Endothelial cell of umbilical vein (primary cell): ENCODE data around the gene IMPACT. TPM values are rescaled to one million over a fixed set of nuclear protein-coding genes. Genes with fewer than 3 reads are reported as not detected.

ENCODE experiments used
- BruUV-seq: library from RNA; stranded (reverse); fragments of 400-500 nt; replicated peaks from 2 replicates; lab custom pipeline; 2021; lab: Mats Ljungman, UMichigan
- CTCF ChIA-PET: fragments of 300-600, 350-600 bp; sonication (Branson Sonifier 250); formaldehyde crosslinking; loops from one replicate; lab custom pipeline; 2021; ENCODE audit warnings: antibody characterized with exemption, inconsistent platforms; lab: Charles Lee
- POLR2A ChIA-PET: fragments of 300-600, 350-600 bp; sonication (Branson Sonifier 250); formaldehyde crosslinking; loops from one replicate; lab custom pipeline; 2021; ENCODE audit warnings: antibody characterized with exemption, inconsistent platforms; lab: Charles Lee
- DNase-seq: peaks from one replicate; pipeline ENCODE4 v3.0.0-alpha.2; 2011; ENCODE audit warnings: low read depth, low spot score
- FAIRE-seq: peaks from 2 replicates; lab custom pipeline; 2011; peaks lifted over from hg19 to GRCh38; lab: Jason Lieb, UNC
- H2AFZ ChIP-seq: 2 replicates; pipeline ENCODE4 v1.6.0; 2012; ENCODE audit warnings: low read depth, low read length, control low read depth, inconsistent platforms
- H3K27ac ChIP-seq: 2 replicates; pipeline ENCODE4 v1.5.1; 2011; ENCODE audit warnings: low read depth, mild to moderate bottlenecking, control low read depth, low read length, moderate library complexity; ENCODE audit not compliant: insufficient read depth
- H3K27me3 ChIP-seq, 2 experiments: 2 replicates each; pipeline versions ENCODE4 v1.6.0 to v1.6.1; 2011; ENCODE audit warnings: low read length in 2 of 2, mixed read lengths in 1 of 2; ENCODE audit not compliant: control insufficient read depth in 2 of 2, insufficient read depth in 2 of 2
- H3K36me3 ChIP-seq, 2 experiments: 2 replicates in 1 of 2; 3 replicates in 1 of 2; pipeline ENCODE4 v1.5.1; 2011; ENCODE audit warnings: low read length in 2 of 2, mild to moderate bottlenecking in 1 of 2, moderate library complexity in 1 of 2; ENCODE audit not compliant: control insufficient read depth in 2 of 2, insufficient read depth in 2 of 2; ENCODE audit errors: extremely low read depth in 1 of 2
- H3K4me1 ChIP-seq: 3 replicates; pipeline ENCODE4 v1.5.1; 2011; ENCODE audit warnings: mild to moderate bottlenecking, low read length; ENCODE audit not compliant: control insufficient read depth, insufficient read depth; ENCODE audit errors: extremely low read depth
- H3K4me2 ChIP-seq: 2 replicates; pipeline ENCODE4 v1.6.1; 2011; ENCODE audit warnings: low read length, control low read depth, mixed read lengths; ENCODE audit not compliant: insufficient read depth
- H3K4me3 ChIP-seq, 3 experiments: fragments of 200-600 bp in 1 of 3; sonication (generic), shearing (Covaris generic) in 1 of 3; replicated peaks in 1 of 3; 2 replicates each; pipeline ENCODE4 v1.5.1; 2011 to 2016; ENCODE audit warnings: control low read depth in 3 of 3, low read length in 3 of 3, mild to moderate bottlenecking in 2 of 3, inconsistent platforms in 1 of 3, low read depth in 1 of 3, moderate library complexity in 1 of 3; ENCODE audit not compliant: insufficient read depth in 1 of 3
- H3K79me2 ChIP-seq: 2 replicates; pipeline ENCODE4 v1.6.0; 2012; ENCODE audit warnings: low read length, inconsistent platforms; ENCODE audit not compliant: control insufficient read depth, insufficient read depth
- H3K9ac ChIP-seq: replicated peaks from 2 replicates; pipeline ENCODE3; 2011; ENCODE audit warnings: low read length, control low read depth; ENCODE audit not compliant: insufficient read depth; ENCODE audit errors: extremely low read depth
- H3K9me1 ChIP-seq: replicated peaks from 3 replicates; pipeline ENCODE4 v1.6.0; 2011; ENCODE audit warnings: mild to moderate bottlenecking, low read length; ENCODE audit not compliant: control insufficient read depth, insufficient read depth; ENCODE audit errors: extremely low read depth
- H3K9me3 ChIP-seq: replicated peaks from 2 replicates; pipeline ENCODE4 v1.5.1; 2012; ENCODE audit warnings: low read length, inconsistent platforms; ENCODE audit not compliant: control insufficient read depth, insufficient read depth
- H4K20me1 ChIP-seq: replicated peaks from 2 replicates; pipeline ENCODE3; 2011; ENCODE audit warnings: mild to moderate bottlenecking, low read length; ENCODE audit not compliant: control insufficient read depth, insufficient read depth; ENCODE audit errors: extremely low read depth
- EZH2 ChIP-seq: IDR thresholded peaks from 2 replicates; pipeline ENCODE4 v1.6.1; 2012; ENCODE audit warnings: borderline replicate concordance, low read depth, mild to moderate bottlenecking, moderate library complexity, low read length, inconsistent platforms; ENCODE audit not compliant: severe bottlenecking
- FOS ChIP-seq: IDR thresholded peaks from 2 replicates; pipeline ENCODE4 v1.6.1; 2011; ENCODE audit warnings: mild to moderate bottlenecking, low read length, moderate library complexity, borderline replicate concordance; ENCODE audit not compliant: insufficient read depth
- GATA2 ChIP-seq: IDR thresholded peaks from 2 replicates; pipeline ENCODE4 v1.7.0; 2011; ENCODE audit warnings: low read depth, mild to moderate bottlenecking, moderate library complexity, mixed read lengths, low read length; ENCODE audit not compliant: insufficient read length, insufficient read depth
- JUN ChIP-seq: IDR thresholded peaks from 2 replicates; pipeline ENCODE4 v1.6.1; 2011; ENCODE audit warnings: borderline replicate concordance, low read depth; ENCODE audit not compliant: insufficient read length, insufficient read depth
- MYC ChIP-seq: IDR thresholded peaks from one replicate; pipeline ENCODE4 v1.6.1; 2011; ENCODE audit warnings: mild to moderate bottlenecking, low read depth, low read length
- POLR2A ChIP-seq: IDR thresholded peaks from 2 replicates; pipeline ENCODE4 v1.6.1; 2012; ENCODE audit warnings: low read depth, mild to moderate bottlenecking, control low read depth, low read length
- POLR2AphosphoS5 ChIP-seq: IDR thresholded peaks from 2 replicates; pipeline ENCODE4 v1.6.1; 2012; ENCODE audit warnings: low read depth, mild to moderate bottlenecking, control low read depth, low read length, moderate library complexity; ENCODE audit not compliant: insufficient read depth
- dilution Hi-C: fragments of 300-500 bp; cut with MboI; formaldehyde crosslinking; loops from one replicate; pipeline ENCODE4 v1.15.0; 2019; ENCODE audit warnings: low sequenced_read_pairs; ENCODE audit not compliant: extremely low pct_ligation_motif_present
- intact Hi-C: fragments of 100-400 bp; cut with micrococcal nuclease; formaldehyde crosslinking; loops from one replicate; pipeline ENCODE4 v1.10.0; 2022
- polyA plus RNA-seq, 4 experiments: library from polyadenylated mRNA; depleted of rRNA in 3 of 4; stranded (reverse) in 3 of 4; unstranded in 1 of 4; fragments of >200 nt; gene quantifications; 2 replicates each; pipeline versions ENCODE4 v1.2.1 to v1.2.3, GENCODE V29; 2011 to 2012; ENCODE audit warnings: missing spikeins in 1 of 4
- total RNA-seq: library from RNA; stranded (reverse); gene quantifications from 2 replicates; pipeline ENCODE4 v1.2.3, GENCODE V29; 2021
- TF ChIP-seq, protein P1 (sequence below): IDR thresholded peaks from 2 replicates; pipeline ENCODE4 v1.6.1; 2011; ENCODE audit not compliant: insufficient read depth, insufficient read length
- TF ChIP-seq, protein P2 (sequence below), 2 donors: IDR thresholded peaks; 1 replicate in 1 of 2; 2 replicates in 1 of 2; pipeline ENCODE4 v1.5.1; 2011; ENCODE audit warnings: low read length in 2 of 2, mild to moderate bottlenecking in 2 of 2, moderate library complexity in 2 of 2, control low read depth in 1 of 2, inconsistent platforms in 1 of 2, low read depth in 1 of 2; ENCODE audit not compliant: insufficient read depth in 1 of 2; ENCODE audit errors: extremely low read depth in 1 of 2

The IMPACT gene
- total and polyA plus RNA-seq, 2 donors (not counting 3 experiments of a cell fraction or from before 2014, with no cell fraction given) = 15.4 to 28.6 TPM

DNA sequence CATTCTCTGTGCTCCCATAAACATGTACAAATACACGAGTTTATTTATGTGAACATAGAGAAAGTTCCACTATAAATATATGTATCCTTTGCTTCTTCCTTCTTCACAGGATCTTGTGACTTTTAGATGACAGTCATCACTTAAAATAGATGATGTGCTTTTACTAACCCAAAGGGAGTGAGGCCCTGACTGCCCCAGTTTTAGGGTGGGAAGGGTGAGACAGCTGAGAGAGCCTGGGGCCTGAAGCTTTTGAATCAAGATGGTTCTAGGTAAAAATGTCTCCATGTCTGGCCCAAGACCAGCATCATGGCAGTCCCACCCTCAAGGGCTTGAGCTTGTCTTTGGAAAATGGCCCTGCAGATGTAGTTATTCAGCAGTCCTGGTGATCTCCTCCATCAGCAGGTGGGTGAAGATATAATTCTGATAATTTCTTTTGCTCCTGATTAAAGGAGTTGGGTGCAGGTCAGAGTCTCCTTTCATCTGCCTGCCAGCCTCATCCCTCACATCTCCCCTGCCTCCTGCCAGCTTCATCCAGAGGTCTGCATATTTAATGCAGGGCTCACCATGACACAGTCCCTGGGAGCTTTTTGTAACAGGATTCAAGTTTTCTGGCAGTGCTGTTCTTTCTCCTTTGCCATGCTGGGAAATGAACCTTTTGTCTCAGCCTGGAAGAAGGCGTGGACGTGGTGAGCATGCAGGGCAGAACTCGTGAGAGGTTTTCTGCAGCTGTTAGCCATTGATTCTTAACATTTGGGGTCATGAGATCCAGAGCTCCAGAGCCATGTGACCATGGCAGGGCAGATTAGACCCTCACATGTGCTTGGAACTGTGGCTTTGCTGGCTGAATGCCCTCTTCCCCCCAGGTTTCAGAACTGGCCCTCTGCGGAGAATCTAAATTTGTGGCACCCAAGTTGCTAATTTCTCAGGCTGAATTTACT lies 36.6 kb downstream of the IMPACT start:
- Histone ChIP-seq H3K27ac (no peak overlapping the region), H3K4me3 (no peak overlapping the region), H3K79me2 (no peaks in the 10 kb centered on the region), H3K36me3 (no peaks in the 10 kb centered on the region), H4K20me1 (no peaks in the 10 kb centered on the region), H2AFZ (no peak overlapping the region), H3K4me1 (no peaks in the 10 kb centered on the region), H3K4me2 (no peak overlapping the region), H3K9me1 (no peaks in the 10 kb centered on the region), H3K27me3 (no peaks in the 10 kb centered on the region), H3K9me3 (no peaks in the 10 kb centered on the region), H3K9ac (no peak overlapping the region)
- dilution Hi-C loops (no loop called here), intact Hi-C loops (no loop called here)
- POLR2A ChIA-PET = no interaction called here
- TF ChIP-seq POLR2AphosphoS5 = no peak
- TF ChIP-seq POLR2A = no peak
- TF ChIP-seq, protein P1, sequence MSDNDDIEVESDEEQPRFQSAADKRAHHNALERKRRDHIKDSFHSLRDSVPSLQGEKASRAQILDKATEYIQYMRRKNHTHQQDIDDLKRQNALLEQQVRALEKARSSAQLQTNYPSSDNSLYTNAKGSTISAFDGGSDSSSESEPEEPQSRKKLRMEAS = no peak
- TF ChIP-seq EZH2 = no peak
- TF ChIP-seq MYC = no peak
- no peak for TF ChIP-seq FOS
- TF ChIP-seq GATA2 = no peak
- TF ChIP-seq JUN = no peak
- TF ChIP-seq, protein P2, sequence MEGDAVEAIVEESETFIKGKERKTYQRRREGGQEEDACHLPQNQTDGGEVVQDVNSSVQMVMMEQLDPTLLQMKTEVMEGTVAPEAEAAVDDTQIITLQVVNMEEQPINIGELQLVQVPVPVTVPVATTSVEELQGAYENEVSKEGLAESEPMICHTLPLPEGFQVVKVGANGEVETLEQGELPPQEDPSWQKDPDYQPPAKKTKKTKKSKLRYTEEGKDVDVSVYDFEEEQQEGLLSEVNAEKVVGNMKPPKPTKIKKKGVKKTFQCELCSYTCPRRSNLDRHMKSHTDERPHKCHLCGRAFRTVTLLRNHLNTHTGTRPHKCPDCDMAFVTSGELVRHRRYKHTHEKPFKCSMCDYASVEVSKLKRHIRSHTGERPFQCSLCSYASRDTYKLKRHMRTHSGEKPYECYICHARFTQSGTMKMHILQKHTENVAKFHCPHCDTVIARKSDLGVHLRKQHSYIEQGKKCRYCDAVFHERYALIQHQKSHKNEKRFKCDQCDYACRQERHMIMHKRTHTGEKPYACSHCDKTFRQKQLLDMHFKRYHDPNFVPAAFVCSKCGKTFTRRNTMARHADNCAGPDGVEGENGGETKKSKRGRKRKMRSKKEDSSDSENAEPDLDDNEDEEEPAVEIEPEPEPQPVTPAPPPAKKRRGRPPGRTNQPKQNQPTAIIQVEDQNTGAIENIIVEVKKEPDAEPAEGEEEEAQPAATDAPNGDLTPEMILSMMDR (IDR thresholded peaks at IDR 0.05; ENCODE audit: extremely low read depth in 1 of 2, insufficient read depth in 1 of 2, low read depth in 1 of 2, low read length in 2 of 2) = no peak
- no TSS peak for BruUV-seq
- FAIRE-seq (no peak), DNase-seq (no peak)
- CTCF ChIA-PET = interaction anchor here (1.4 to 3.1 kb wide), 3 partner anchors 11 to 103 kb away, joined by 3 to 11 read pairs (median 6); no protein-coding TSS in a partner anchor
